ENCODE data around the gene PMM1.

The PMM1 gene

DNA sequence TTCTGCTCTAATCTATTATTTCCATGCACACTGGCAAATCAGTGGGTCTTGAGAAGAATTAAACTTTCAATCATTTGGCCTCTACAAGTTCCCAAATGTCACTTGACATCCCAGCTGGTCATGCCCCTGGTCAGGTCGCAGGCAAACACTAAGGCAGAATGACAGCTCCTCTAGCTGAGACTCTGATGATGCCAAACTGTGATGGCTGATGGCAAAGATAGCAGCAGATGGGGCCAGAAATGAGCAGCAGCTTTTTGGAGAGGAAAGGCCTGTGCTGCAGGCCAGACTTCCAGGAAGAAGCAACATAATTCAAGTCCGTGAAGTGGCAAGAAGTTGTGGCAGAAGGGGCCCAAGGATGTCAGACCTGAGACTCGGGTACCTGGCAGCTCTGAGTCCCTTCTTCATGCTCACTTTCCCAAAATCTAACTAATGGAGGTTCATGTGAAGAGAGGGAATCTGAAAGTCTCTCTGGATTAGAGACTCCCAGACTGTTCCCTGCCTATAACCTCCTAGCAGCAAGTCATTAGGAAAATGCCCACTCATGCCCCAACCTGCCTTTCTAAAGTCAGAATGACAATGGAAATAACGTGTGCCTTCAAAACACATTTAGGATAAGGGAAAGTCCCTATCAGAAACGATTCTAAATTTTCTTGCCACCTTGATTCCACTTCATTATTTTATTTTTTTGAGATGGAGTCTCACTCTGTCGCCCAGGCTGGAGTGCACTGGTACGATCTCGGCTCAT lies 9.4 kb upstream of the PMM1 start:
- H3K4me3 ChIP-seq (ENCODE audit: low read depth in 1 of 2, low read length in 2 of 2), result no peak overlapping the region
- no peak overlapping the region for H3K4me2 ChIP-seq (ENCODE audit: insufficient read depth, low read length)
- peaks cover 18% of the 10 kb centered on the region for H3K36me3 ChIP-seq (ENCODE audit: insufficient read depth, low read length)
- H3K9ac ChIP-seq (ENCODE audit: low read depth, low read length), result no peak overlapping the region
- H2AFZ ChIP-seq (ENCODE audit: low read depth, low read length), result no peak overlapping the region
- no peaks in the 10 kb centered on the region for H3K27me3 ChIP-seq (ENCODE audit: insufficient read depth, low read length, poor library complexity)
- DNase-seq (no peak), ATAC-seq (ENCODE audit: insufficient read depth, low read depth) (no peak)
- H3K79me2 ChIP-seq (ENCODE audit: insufficient read depth, low read length), result no peaks in the 10 kb centered on the region
- H4K20me1 ChIP-seq (ENCODE audit: insufficient read depth, low read length), result peaks cover 36% of the 10 kb centered on the region
- H3K9me3 ChIP-seq (ENCODE audit: insufficient read depth, low read length, severe bottlenecking), result no peaks in the 10 kb centered on the region
- H3K4me1 ChIP-seq (ENCODE audit: insufficient read depth, low read length), result no peaks in the 10 kb centered on the region
- TF ChIP-seq, protein P1, sequence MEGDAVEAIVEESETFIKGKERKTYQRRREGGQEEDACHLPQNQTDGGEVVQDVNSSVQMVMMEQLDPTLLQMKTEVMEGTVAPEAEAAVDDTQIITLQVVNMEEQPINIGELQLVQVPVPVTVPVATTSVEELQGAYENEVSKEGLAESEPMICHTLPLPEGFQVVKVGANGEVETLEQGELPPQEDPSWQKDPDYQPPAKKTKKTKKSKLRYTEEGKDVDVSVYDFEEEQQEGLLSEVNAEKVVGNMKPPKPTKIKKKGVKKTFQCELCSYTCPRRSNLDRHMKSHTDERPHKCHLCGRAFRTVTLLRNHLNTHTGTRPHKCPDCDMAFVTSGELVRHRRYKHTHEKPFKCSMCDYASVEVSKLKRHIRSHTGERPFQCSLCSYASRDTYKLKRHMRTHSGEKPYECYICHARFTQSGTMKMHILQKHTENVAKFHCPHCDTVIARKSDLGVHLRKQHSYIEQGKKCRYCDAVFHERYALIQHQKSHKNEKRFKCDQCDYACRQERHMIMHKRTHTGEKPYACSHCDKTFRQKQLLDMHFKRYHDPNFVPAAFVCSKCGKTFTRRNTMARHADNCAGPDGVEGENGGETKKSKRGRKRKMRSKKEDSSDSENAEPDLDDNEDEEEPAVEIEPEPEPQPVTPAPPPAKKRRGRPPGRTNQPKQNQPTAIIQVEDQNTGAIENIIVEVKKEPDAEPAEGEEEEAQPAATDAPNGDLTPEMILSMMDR (IDR thresholded peaks at IDR 0.05; ENCODE audit: borderline replicate concordance, extremely low read depth, low read length, poor library complexity, severe bottlenecking), result no peak
- TF ChIP-seq EZH2 (IDR thresholded peaks at IDR 0.05; ENCODE audit: borderline replicate concordance, low read depth, low read length, severe bottlenecking), result no peak
- no peak overlapping the region for H3K27ac ChIP-seq (ENCODE audit: low read length)

DNA sequence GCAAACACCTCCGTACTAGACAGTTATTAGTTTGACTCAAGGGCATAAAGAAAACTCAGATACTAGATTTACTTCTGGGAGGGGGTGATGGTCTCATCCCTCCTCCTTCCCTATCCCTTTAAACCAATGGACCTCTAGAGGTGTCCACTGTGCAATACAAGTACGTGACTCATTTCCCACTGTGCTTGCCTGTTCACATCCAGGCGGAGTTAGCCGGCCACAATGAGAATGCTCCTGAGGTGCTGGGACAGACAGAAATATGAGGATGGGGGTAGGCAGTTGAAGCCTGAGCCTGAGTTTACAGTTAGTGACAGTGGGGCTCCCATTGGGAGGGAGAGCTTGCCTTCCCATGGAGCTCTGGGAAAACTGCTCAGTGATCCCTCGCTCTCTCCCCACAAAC lies 8.4 kb upstream of the PMM1 start:
- no peak overlapping the region for H2AFZ ChIP-seq (ENCODE audit: low read depth, low read length)
- H3K27me3 ChIP-seq (ENCODE audit: insufficient read depth, low read length, poor library complexity), result no peaks in the 10 kb centered on the region
- no peak overlapping the region for H3K27ac ChIP-seq (ENCODE audit: low read length)
- H3K4me3 ChIP-seq (ENCODE audit: low read depth in 1 of 2, low read length in 2 of 2), result no peak overlapping the region
- ATAC-seq (ENCODE audit: insufficient read depth, low read depth) (no peak), DNase-seq (no peak)
- no peak for TF ChIP-seq EZH2 (IDR thresholded peaks at IDR 0.05; ENCODE audit: borderline replicate concordance, low read depth, low read length, severe bottlenecking)
- TF ChIP-seq, protein P1 (IDR thresholded peaks at IDR 0.05; ENCODE audit: borderline replicate concordance, extremely low read depth, low read length, poor library complexity, severe bottlenecking), result no peak
- peaks cover 30% of the 10 kb centered on the region for H4K20me1 ChIP-seq (ENCODE audit: insufficient read depth, low read length)
- H3K4me1 ChIP-seq (ENCODE audit: insufficient read depth, low read length), result no peaks in the 10 kb centered on the region
- peaks cover 16% of the 10 kb centered on the region for H3K36me3 ChIP-seq (ENCODE audit: insufficient read depth, low read length)
- no peaks in the 10 kb centered on the region for H3K9me3 ChIP-seq (ENCODE audit: insufficient read depth, low read length, severe bottlenecking)
- no peak overlapping the region for H3K9ac ChIP-seq (ENCODE audit: low read depth, low read length)
- H3K79me2 ChIP-seq (ENCODE audit: insufficient read depth, low read length), result no peaks in the 10 kb centered on the region
- no peak overlapping the region for H3K4me2 ChIP-seq (ENCODE audit: insufficient read depth, low read length)

DNA sequence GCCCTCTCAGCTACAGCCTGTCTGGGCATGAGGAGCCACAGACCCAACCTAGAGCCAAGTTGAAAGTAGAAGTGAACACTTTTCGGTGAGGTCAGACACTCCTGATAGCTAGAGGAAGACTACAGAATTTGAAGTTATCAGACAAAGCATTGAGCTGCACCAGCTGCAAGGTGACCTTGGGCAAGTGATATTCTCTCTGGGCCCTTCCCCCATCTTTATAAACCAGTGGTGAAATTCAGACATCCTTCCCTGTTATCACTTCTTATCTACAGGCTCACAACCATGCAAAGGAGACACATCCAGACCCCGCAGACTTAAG lies 8.0 kb upstream of the PMM1 start:
- Histone ChIP-seq H3K36me3 (ENCODE audit: insufficient read depth, low read length) (peaks cover 12% of the 10 kb centered on the region), H3K9me3 (ENCODE audit: insufficient read depth, low read length, severe bottlenecking) (no peaks in the 10 kb centered on the region), H3K4me1 (ENCODE audit: insufficient read depth, low read length) (no peaks in the 10 kb centered on the region), H3K4me3 (ENCODE audit: low read depth in 1 of 2, low read length in 2 of 2) (no peak overlapping the region), H3K9ac (ENCODE audit: low read depth, low read length) (no peak overlapping the region), H2AFZ (ENCODE audit: low read depth, low read length) (no peak overlapping the region), H4K20me1 (ENCODE audit: insufficient read depth, low read length) (peaks cover 25% of the 10 kb centered on the region), H3K79me2 (ENCODE audit: insufficient read depth, low read length) (no peaks in the 10 kb centered on the region), H3K4me2 (ENCODE audit: insufficient read depth, low read length) (no peak overlapping the region), H3K27me3 (ENCODE audit: insufficient read depth, low read length, poor library complexity) (no peaks in the 10 kb centered on the region), H3K27ac (ENCODE audit: low read length) (no peak overlapping the region)
- DNase-seq, result no peak
- TF ChIP-seq, protein P1 (IDR thresholded peaks at IDR 0.05; ENCODE audit: borderline replicate concordance, extremely low read depth, low read length, poor library complexity, severe bottlenecking), result no peak
- peak; percentile 37; the same call in 2 of the 3 replicates for ATAC-seq (ENCODE audit: insufficient read depth, low read depth)
